ENCODE data around the gene WDR13. TPM values are rescaled to one million over a fixed set of nuclear protein-coding genes. Genes with fewer than 3 reads are reported as not detected.
A peak's percentile ranks its signal among the peaks of the same experiment; 100 is the strongest.

Gene WDR13
- total and polyA plus RNA-seq, 9 donors: 8.5 to 189 (median 148) TPM

GRCh38 chrX:48573690-48574269 is 23.5 kb upstream of the WDR13 start:
- peak; percentile 48 to 69 (median 54) for DNase-seq
- Histone ChIP-seq H3K4me1 (ENCODE audit: insufficient read depth) (no peaks in the 10 kb centered on the region), H3K9me3 (no peaks in the 10 kb centered on the region), H3K27ac (peak overlapping the region; percentile 93 to 95), H3K4me3 (peak overlapping the region; percentile 75), H3K36me3 (no peaks in the 10 kb centered on the region), H3K27me3 (no peaks in the 10 kb centered on the region)
- WGBS, 3 donors: 51 to 56% (median 53%) methylated on average over 19 of the region's 19 CpGs
- intact Hi-C loops (cut with DNase I): no loop called here
- no peak for TF ChIP-seq EP300 (IDR thresholded peaks at IDR 0.05)
- TF ChIP-seq POLR2A (IDR thresholded peaks at IDR 0.05): no peak
- TF ChIP-seq CTCF (IDR thresholded peaks at IDR 0.05): no peak

- Histone ChIP-seq H3K4me1 (ENCODE audit: insufficient read depth) (no peaks in the 10 kb centered on the region), H3K27me3 (no peaks in the 10 kb centered on the region), H3K9me3 (no peaks in the 10 kb centered on the region), H3K27ac (peak within 1 kb of the TSS; percentile 93 to 95), H3K36me3 (no peaks in the 10 kb centered on the region), H3K4me3 (peak within 1 kb of the TSS; percentile 75)
- TF ChIP-seq POLR2A (IDR thresholded peaks at IDR 0.05): peak; percentile 90
- peak in 2 of 3 donors; percentile 44 to 45 for TF ChIP-seq CTCF (IDR thresholded peaks at IDR 0.05)
- TF ChIP-seq EP300 (IDR thresholded peaks at IDR 0.05): no peak
- intact Hi-C loops (cut with DNase I): no loop called here
- 35 to 42% (median 36%) methylated on average over 71 of the region's 71 CpGs for WGBS, 3 donors
- DNase-seq: peak; percentile 91 to 94 (median 91)
Observed at GRCh38 chrX:48574270-48575266, 22.7 kb upstream of the WDR13 start, which contains the start of gene RBM3. Gene RBM3, plus strand, starts transcription at chrX:48574484. Its CDS starts 697 bp downstream, at chrX:48575181.

GRCh38 chrX:48575642-48576041 is 21.6 kb upstream of the WDR13 start:
- H3K27me3 ChIP-seq: no peaks in the 10 kb centered on the region
- H3K9me3 ChIP-seq: no peaks in the 10 kb centered on the region
- peak overlapping the region; percentile 75 for H3K4me3 ChIP-seq
- intact Hi-C loops (cut with DNase I): no loop called here
- H3K27ac ChIP-seq: peak overlapping the region; percentile 93 to 95
- 70 to 72% (median 70%) methylated on average over 13 of the region's 13 CpGs for WGBS, 3 donors
- H3K36me3 ChIP-seq: no peaks in the 10 kb centered on the region
- H3K4me1 ChIP-seq (ENCODE audit: insufficient read depth): no peaks in the 10 kb centered on the region
- DNase-seq: no peak
- no peak for TF ChIP-seq CTCF (IDR thresholded peaks at IDR 0.05)

GRCh38 chrX:48576108-48576507 is 21.2 kb upstream of the WDR13 start:
- 59 to 64% (median 64%) methylated on average over 6 of the region's 6 CpGs for WGBS, 3 donors
- no peak for TF ChIP-seq POLR2A (IDR thresholded peaks at IDR 0.05)
- TF ChIP-seq CTCF (IDR thresholded peaks at IDR 0.05): no peak
- TF ChIP-seq EP300 (IDR thresholded peaks at IDR 0.05): no peak
- Histone ChIP-seq H3K9me3 (no peaks in the 10 kb centered on the region), H3K4me1 (ENCODE audit: insufficient read depth) (no peaks in the 10 kb centered on the region), H3K36me3 (no peaks in the 10 kb centered on the region), H3K27ac (no peak overlapping the region), H3K27me3 (no peaks in the 10 kb centered on the region), H3K4me3 (no peak overlapping the region)
- intact Hi-C loops (cut with DNase I): no loop called here
- DNase-seq: no peak
